PC-9 (cell line): ENCODE results near the gene POMGNT1.

ENCODE experiments used
- EZH2 ChIP-seq: fragments of 200-600 bp; sonication (generic); IDR thresholded peaks from 2 replicates; pipeline ENCODE4 v1.8.0; 2017; ENCODE audit warnings: antibody characterized with exemption, low read depth
- TF ChIP-seq, protein P1 (sequence below): fragments of 200-600 bp; sonication (generic); conservative IDR thresholded peaks from 2 replicates; pipeline ENCODE4 v1.6.1; 2017; ENCODE audit warnings: mixed run types, antibody characterized with exemption, mild to moderate bottlenecking, moderate library complexity

DNA sequence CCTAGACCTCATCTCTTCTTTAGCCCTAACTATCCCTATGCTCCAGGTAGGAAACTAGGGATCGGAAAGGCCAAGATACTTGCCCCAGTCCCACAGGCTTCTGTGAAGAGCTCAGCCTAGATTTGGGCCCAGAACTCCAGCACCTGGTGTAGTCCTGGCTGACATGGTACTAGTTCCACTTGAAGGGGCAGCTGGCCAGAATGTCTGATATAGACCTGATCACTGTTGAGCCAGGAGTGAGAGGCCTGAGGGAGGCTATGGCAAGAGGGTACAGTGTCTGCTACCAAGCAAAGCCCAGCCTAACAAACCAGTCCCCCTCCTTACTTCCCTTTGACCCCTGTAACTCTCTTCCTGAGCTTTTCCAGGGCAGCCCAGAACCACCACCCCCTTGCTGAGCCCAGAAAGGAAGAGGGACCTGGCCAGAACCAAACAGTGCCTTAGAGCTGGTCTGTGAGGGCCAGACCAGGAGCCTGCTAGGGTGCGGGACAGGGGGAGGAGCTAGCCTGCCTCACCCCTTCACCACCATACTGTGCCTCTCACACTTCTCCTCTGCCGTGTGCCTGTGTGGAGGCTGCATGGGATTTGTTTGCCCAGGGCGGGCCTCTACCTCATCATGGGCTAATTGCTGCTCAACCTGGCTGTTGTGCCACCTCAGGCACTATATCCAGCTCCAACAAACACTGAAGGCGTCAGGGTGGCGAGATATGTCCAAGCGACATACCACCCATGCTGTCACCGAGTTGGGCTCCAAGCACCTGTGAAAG, 10.9 kb downstream of the POMGNT1 start:
- TF ChIP-seq, protein P1, sequence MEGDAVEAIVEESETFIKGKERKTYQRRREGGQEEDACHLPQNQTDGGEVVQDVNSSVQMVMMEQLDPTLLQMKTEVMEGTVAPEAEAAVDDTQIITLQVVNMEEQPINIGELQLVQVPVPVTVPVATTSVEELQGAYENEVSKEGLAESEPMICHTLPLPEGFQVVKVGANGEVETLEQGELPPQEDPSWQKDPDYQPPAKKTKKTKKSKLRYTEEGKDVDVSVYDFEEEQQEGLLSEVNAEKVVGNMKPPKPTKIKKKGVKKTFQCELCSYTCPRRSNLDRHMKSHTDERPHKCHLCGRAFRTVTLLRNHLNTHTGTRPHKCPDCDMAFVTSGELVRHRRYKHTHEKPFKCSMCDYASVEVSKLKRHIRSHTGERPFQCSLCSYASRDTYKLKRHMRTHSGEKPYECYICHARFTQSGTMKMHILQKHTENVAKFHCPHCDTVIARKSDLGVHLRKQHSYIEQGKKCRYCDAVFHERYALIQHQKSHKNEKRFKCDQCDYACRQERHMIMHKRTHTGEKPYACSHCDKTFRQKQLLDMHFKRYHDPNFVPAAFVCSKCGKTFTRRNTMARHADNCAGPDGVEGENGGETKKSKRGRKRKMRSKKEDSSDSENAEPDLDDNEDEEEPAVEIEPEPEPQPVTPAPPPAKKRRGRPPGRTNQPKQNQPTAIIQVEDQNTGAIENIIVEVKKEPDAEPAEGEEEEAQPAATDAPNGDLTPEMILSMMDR, result no peak
- no peak for TF ChIP-seq EZH2
